Neural cell (in vitro differentiated cells): ENCODE results near the gene TP53I13.

Source experiments
- CTCF ChIP-seq: fragments of 450-650 bp; IDR thresholded peaks from 2 replicates; pipeline ENCODE4 v1.5.1; 2014; ENCODE audit warnings: antibody characterized with exemption, mild to moderate bottlenecking, moderate library complexity; ENCODE audit not compliant: poor library complexity, severe bottlenecking
- EZH2 ChIP-seq: fragments of 200-600, 300-800 bp; shearing (Covaris generic), sonication (generic); IDR thresholded peaks from 2 replicates; pipeline ENCODE4 v1.6.1; 2014; ENCODE audit warnings: antibody characterized with exemption, low read length, borderline replicate concordance, mild to moderate bottlenecking; ENCODE audit not compliant: insufficient read depth, poor library complexity, severe bottlenecking
- POLR2AphosphoS5 ChIP-seq: IDR thresholded peaks from 2 replicates; pipeline ENCODE4 v1.6.1; 2012
- RAD21 ChIP-seq: fragments of 450-650 bp; conservative IDR thresholded peaks from 2 replicates; pipeline ENCODE4 v1.6.1; 2014; ENCODE audit warnings: antibody characterized with exemption, mild to moderate bottlenecking, moderate library complexity

GRCh38 chr17:29590411-29591145 is 22.1 kb downstream of the TP53I13 start:
- TF ChIP-seq EZH2 = no peak
- no peak for TF ChIP-seq CTCF
- TF ChIP-seq RAD21 = no peak
- TF ChIP-seq POLR2AphosphoS5 = no peak
